Amniotic stem cell (primary cell): ENCODE data around the gene LAPTM5.

Source experiments
- DNase-seq: peaks from one replicate; lab custom pipeline; 2025; lab: John Stamatoyannopoulos, UW

LAPTM5 gene

GRCh38 chr1:30755746-30756145 is 1.8 kb downstream of the LAPTM5 start:
- no peak for DNase-seq

- no peak for DNase-seq
Measured at GRCh38 chr1:30755334-30755733, 2.2 kb downstream of the LAPTM5 start.

GRCh38 chr1:30754684-30755171 is 2.8 kb downstream of the LAPTM5 start:
- DNase-seq: no peak

GRCh38 chr1:30753660-30754123 is 3.9 kb downstream of the LAPTM5 start:
- no peak for DNase-seq

- DNase-seq: no peak
Measured at GRCh38 chr1:30753118-30753517, 4.5 kb downstream of the LAPTM5 start.

- no peak for DNase-seq
Measured at GRCh38 chr1:30752651-30752908, 5.0 kb downstream of the LAPTM5 start.

- no peak for DNase-seq
Measured at GRCh38 chr1:30751830-30752650, 5.5 kb downstream of the LAPTM5 start.

GRCh38 chr1:30750731-30751291 is 6.8 kb downstream of the LAPTM5 start:
- DNase-seq: no peak

GRCh38 chr1:30749691-30750583 is 7.6 kb downstream of the LAPTM5 start:
- no peak for DNase-seq

GRCh38 chr1:30748699-30749401 is 8.7 kb downstream of the LAPTM5 start:
- DNase-seq: no peak

- DNase-seq: no peak
Measured at GRCh38 chr1:30748098-30748698, 9.4 kb downstream of the LAPTM5 start.

GRCh38 chr1:30747033-30748008 is 10.3 kb downstream of the LAPTM5 start:
- DNase-seq: no peak

- DNase-seq: no peak
Measured at GRCh38 chr1:30746212-30747032, 11.2 kb downstream of the LAPTM5 start.

- no peak for DNase-seq
Measured at GRCh38 chr1:30745834-30746208, 11.8 kb downstream of the LAPTM5 start.

- no peak for DNase-seq
Measured at GRCh38 chr1:30745156-30745833, 12.3 kb downstream of the LAPTM5 start.

GRCh38 chr1:30744060-30744756 is 13.4 kb downstream of the LAPTM5 start:
- DNase-seq: no peak

- no peak for DNase-seq
Measured at GRCh38 chr1:30743584-30744059, 14.0 kb downstream of the LAPTM5 start.

- DNase-seq: no peak
Measured at GRCh38 chr1:30742963-30743559, 14.5 kb downstream of the LAPTM5 start.
